T47D (cell line): ENCODE data around the gene DAAM1.

Experiments
- DNase-seq, 2 experiments: peaks; one replicate each; pipeline versions ENCODE4 v3.0.0 to v3.0.0-alpha.2; 2011 to 2012; ENCODE audit warnings: low read depth in 1 of 2, low spot score in 1 of 2
- JUND ChIP-seq: IDR thresholded peaks from 2 replicates; pipeline ENCODE4 v1.6.1; 2012; ENCODE audit warnings: low read depth
- in situ Hi-C: cut with HindIII; loops from 2 replicates; pipeline ENCODE4 v1.10.0; 2016; ENCODE audit warnings: low sequenced_read_pairs, low pct_unique_long_range_greater_than_20kb

DAAM1 gene

GRCh38 chr14:59273737-59274136 lies 85.3 kb downstream of the DAAM1 start:
- TF ChIP-seq JUND = no peak
- in situ Hi-C loops = no loop called here
- DNase-seq = peak in 1 of 2 experiments; percentile 39

GRCh38 chr14:59274991-59275391 lies 86.5 kb downstream of the DAAM1 start:
- TF ChIP-seq JUND = no peak
- in situ Hi-C loops = no loop called here
- DNase-seq = no peak

- in situ Hi-C loops = no loop called here
- DNase-seq = no peak
- no peak for TF ChIP-seq JUND
Observed at GRCh38 chr14:59275668-59276067, 87.2 kb downstream of the DAAM1 start.

- DNase-seq = no peak
- no peak for TF ChIP-seq JUND
Observed at GRCh38 chr14:59276235-59276634, 87.8 kb downstream of the DAAM1 start.

GRCh38 chr14:59277659-59278058 lies 89.2 kb downstream of the DAAM1 start:
- DNase-seq = no peak
- in situ Hi-C loops = no loop called here

More at GRCh38 chr14:59276235-59276634, 87.8 kb downstream of the DAAM1 start:
- in situ Hi-C loops = no loop called here

GRCh38 chr14:59278111-59278510 lies 89.6 kb downstream of the DAAM1 start:
- no peak for DNase-seq
- in situ Hi-C loops = no loop called here
- peak; percentile 55; the same call in 1 of the 2 replicates for TF ChIP-seq JUND

More at GRCh38 chr14:59277659-59278058, 89.2 kb downstream of the DAAM1 start:
- no peak for TF ChIP-seq JUND

- no peak for DNase-seq
- in situ Hi-C loops = no loop called here
- no peak for TF ChIP-seq JUND
Observed at GRCh38 chr14:59280961-59281360, 92.5 kb downstream of the DAAM1 start.

GRCh38 chr14:59281609-59282377 lies 93.3 kb downstream of the DAAM1 start:
- TF ChIP-seq JUND = no peak
- DNase-seq = no peak
- in situ Hi-C loops = no loop called here

- DNase-seq = no peak
- in situ Hi-C loops = no loop called here
- TF ChIP-seq JUND = no peak
Observed at GRCh38 chr14:59282378-59282765, 93.9 kb downstream of the DAAM1 start.

- in situ Hi-C loops = no loop called here
- no peak for TF ChIP-seq JUND
- peak in 1 of 2 experiments; percentile 32 for DNase-seq
Observed at GRCh38 chr14:59283361-59283760, 94.9 kb downstream of the DAAM1 start.

GRCh38 chr14:59284059-59284458 lies 95.6 kb downstream of the DAAM1 start:
- no peak for DNase-seq
- in situ Hi-C loops = no loop called here
- no peak for TF ChIP-seq JUND

GRCh38 chr14:59292028-59292427 lies 103.6 kb downstream of the DAAM1 start:
- no peak for TF ChIP-seq JUND
- DNase-seq = no peak
- in situ Hi-C loops = no loop called here

- TF ChIP-seq JUND = no peak
- in situ Hi-C loops = no loop called here
- no peak for DNase-seq
Observed at GRCh38 chr14:59292921-59293534, 104.6 kb downstream of the DAAM1 start.
